ENCODE data around the gene NHERF1.

DNA sequence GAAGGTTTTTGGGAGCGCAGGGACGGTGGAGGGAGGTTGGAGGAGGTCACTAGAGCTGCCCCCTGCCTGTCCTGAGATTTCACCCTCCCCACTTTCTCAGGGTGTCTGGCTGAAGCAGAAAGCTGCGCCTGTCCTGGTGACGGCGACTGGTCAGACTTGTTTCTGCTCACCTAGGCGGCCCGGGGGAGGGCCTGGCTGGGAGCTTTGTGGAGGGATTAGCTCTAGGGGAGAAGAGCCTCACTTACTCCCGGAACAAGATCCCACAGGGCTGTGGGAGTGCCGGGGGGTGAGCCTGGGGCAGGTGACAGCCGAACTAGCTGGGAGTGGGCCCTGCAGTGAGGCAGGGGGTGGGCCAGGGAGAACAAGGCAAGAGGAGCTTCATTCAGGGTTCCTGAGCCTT is 11.5 kb downstream of the NHERF1 start:
- TF ChIP-seq, protein P1, sequence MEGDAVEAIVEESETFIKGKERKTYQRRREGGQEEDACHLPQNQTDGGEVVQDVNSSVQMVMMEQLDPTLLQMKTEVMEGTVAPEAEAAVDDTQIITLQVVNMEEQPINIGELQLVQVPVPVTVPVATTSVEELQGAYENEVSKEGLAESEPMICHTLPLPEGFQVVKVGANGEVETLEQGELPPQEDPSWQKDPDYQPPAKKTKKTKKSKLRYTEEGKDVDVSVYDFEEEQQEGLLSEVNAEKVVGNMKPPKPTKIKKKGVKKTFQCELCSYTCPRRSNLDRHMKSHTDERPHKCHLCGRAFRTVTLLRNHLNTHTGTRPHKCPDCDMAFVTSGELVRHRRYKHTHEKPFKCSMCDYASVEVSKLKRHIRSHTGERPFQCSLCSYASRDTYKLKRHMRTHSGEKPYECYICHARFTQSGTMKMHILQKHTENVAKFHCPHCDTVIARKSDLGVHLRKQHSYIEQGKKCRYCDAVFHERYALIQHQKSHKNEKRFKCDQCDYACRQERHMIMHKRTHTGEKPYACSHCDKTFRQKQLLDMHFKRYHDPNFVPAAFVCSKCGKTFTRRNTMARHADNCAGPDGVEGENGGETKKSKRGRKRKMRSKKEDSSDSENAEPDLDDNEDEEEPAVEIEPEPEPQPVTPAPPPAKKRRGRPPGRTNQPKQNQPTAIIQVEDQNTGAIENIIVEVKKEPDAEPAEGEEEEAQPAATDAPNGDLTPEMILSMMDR (IDR thresholded peaks at IDR 0.05; ENCODE audit: extremely low read depth in 1 of 2, insufficient read depth in 1 of 2, low read depth in 1 of 2, low read length in 2 of 2), result no peak
- TF ChIP-seq JUN (IDR thresholded peaks at IDR 0.05; ENCODE audit: borderline replicate concordance, insufficient read depth, insufficient read length, low read depth) (no peak), POLR2AphosphoS5 (IDR thresholded peaks at IDR 0.05; ENCODE audit: insufficient read depth, low read depth, low read length) (no peak), POLR2A (IDR thresholded peaks at IDR 0.05; ENCODE audit: low read depth, low read length) (no peak), EZH2 (IDR thresholded peaks at IDR 0.05; ENCODE audit: borderline replicate concordance, low read depth, low read length, severe bottlenecking) (no peak), GATA2 (IDR thresholded peaks at IDR 0.05; ENCODE audit: insufficient read depth, insufficient read length, low read depth, low read length) (no peak)
- TF ChIP-seq, protein P2, sequence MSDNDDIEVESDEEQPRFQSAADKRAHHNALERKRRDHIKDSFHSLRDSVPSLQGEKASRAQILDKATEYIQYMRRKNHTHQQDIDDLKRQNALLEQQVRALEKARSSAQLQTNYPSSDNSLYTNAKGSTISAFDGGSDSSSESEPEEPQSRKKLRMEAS (IDR thresholded peaks at IDR 0.05; ENCODE audit: insufficient read depth, insufficient read length), result no peak
